ENCODE measurements around the gene R3HDM2. TPM values are rescaled to one million over a fixed set of nuclear protein-coding genes. Genes with fewer than 3 reads are reported as not detected.
A peak's percentile ranks its signal among the peaks of the same experiment; 100 is the strongest.
"Not testable (repeated sequence)": the region's sequence is repeated elsewhere in the genome, so short reads cannot be mapped to it uniquely, and the experiment has no call there.

The R3HDM2 gene
- total and polyA plus RNA-seq, 12 donors, result 21.9 to 91.9 (median 43.2) TPM

DNA sequence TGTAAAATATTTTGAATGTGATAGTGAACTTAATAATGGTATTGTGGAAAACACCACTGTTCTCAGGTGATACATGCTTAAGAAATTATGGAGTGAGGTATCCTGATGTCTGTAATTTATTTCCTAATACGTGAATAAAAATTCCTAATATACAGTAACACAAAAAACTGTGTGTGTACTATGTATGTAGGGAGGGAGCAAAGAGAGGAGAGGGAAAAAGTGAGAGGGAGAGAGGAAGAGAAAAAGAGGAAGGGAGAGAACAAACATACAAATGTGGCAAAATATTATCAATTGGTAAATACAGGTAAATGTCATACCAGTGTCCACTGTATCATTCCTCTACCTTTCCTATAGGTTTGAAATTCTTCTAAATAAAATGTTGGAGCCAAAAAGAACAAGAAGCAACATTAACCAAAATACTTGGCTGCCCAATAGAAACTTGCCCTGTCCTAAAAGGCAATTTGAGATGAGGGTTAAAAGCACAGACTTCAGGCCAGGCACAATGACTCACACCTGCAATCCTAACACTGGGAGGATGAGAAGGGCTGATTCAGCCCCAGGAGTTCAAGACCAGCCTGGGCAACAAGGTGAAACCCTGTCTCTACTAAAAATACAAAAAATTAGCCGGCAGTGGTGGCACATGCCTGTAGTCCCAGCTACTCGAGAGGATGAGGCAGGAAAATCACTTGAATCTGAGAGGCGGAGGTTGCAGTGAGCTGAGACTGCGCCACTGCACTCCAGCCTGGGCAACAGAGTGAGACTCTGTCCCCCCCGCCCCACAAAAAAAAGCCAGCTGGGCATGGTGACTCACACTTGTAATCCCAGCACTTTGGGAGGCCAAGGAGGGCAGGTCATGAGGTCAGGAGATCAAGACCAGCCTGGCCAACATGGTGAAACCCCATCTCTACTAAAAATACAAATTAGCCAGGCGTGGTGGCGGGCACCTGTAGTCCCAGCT lies 14.5 kb downstream of the R3HDM2 start:
- H3K4me3 ChIP-seq, result no peak overlapping the region
- intact Hi-C loops (cut with DNase I), result no loop called here
- TF ChIP-seq, protein P1, sequence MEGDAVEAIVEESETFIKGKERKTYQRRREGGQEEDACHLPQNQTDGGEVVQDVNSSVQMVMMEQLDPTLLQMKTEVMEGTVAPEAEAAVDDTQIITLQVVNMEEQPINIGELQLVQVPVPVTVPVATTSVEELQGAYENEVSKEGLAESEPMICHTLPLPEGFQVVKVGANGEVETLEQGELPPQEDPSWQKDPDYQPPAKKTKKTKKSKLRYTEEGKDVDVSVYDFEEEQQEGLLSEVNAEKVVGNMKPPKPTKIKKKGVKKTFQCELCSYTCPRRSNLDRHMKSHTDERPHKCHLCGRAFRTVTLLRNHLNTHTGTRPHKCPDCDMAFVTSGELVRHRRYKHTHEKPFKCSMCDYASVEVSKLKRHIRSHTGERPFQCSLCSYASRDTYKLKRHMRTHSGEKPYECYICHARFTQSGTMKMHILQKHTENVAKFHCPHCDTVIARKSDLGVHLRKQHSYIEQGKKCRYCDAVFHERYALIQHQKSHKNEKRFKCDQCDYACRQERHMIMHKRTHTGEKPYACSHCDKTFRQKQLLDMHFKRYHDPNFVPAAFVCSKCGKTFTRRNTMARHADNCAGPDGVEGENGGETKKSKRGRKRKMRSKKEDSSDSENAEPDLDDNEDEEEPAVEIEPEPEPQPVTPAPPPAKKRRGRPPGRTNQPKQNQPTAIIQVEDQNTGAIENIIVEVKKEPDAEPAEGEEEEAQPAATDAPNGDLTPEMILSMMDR (IDR thresholded peaks at IDR 0.05), result no peak
- no peak for TF ChIP-seq POLR2A (IDR thresholded peaks at IDR 0.05)
- no peaks in the 10 kb centered on the region for H3K9me3 ChIP-seq (replicated peaks in 1 of 3)
- no peaks in the 10 kb centered on the region for H3K27me3 ChIP-seq
- DNase-seq, result peak in 3 of 7 donors; percentile 6 to 30 (median 26)
- WGBS, 4 donors, result 74 to 87% (median 80%) methylated on average over 7 to 8 of the region's 8 CpGs
- no peaks in the 10 kb centered on the region for H3K36me3 ChIP-seq (replicated peaks in 1 of 2)
- peak overlapping the region in 2 of 5 donors; percentile 35 to 44 for H3K27ac ChIP-seq
- H3K4me1 ChIP-seq (replicated peaks in 1 of 2), result peaks cover 6 to 38% of the 10 kb centered on the region in 2 donors

GRCh38 chr12:57415088-57415487 lies 15.8 kb downstream of the R3HDM2 start:
- intact Hi-C loops (cut with DNase I), result no loop called here
- H3K27me3 ChIP-seq, result no peaks in the 10 kb centered on the region
- no peak overlapping the region for H3K4me3 ChIP-seq
- peaks cover 6 to 38% of the 10 kb centered on the region in 2 donors for H3K4me1 ChIP-seq (replicated peaks in 1 of 2)
- DNase-seq, result no peak
- no peaks in the 10 kb centered on the region for H3K36me3 ChIP-seq (replicated peaks in 1 of 2)
- TF ChIP-seq POLR2A (IDR thresholded peaks at IDR 0.05), result no peak
- TF ChIP-seq, protein P1 (IDR thresholded peaks at IDR 0.05), result no peak
- H3K27ac ChIP-seq, result no peak overlapping the region
- WGBS, 4 donors, result 83 to 88% (median 85%) methylated on average over 2 of the region's 2 CpGs
- H3K9me3 ChIP-seq (replicated peaks in 1 of 3), result no peaks in the 10 kb centered on the region

DNA sequence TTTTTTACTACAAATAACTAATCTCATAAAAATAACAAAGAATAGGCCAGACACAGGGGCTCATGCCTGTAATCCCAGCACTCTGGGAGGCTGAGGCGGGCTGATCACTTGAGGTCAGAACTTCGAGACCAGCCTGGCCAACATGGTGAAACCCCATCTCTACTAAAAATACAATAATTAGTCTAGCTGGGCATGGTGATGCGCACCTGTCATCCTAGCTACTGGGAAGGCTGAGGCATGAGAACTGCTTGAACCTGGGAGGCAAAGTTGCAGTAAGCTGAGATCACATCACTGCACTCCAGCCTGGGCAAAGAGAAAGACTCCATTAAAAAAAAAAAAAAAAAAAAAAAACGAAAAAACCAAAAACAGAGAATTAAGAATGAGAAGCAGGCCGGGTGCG lies 16.7 kb downstream of the R3HDM2 start:
- H3K27me3 ChIP-seq; H3K4me3 ChIP-seq; H3K27ac ChIP-seq; intact Hi-C loops (cut with DNase I); H3K36me3 ChIP-seq (replicated peaks in 1 of 2); DNase-seq; H3K9me3 ChIP-seq (replicated peaks in 1 of 3): not testable (repeated sequence)
- 86 to 93% (median 89%) methylated on average over 6 of the region's 6 CpGs for WGBS, 4 donors
- peaks cover 6 to 38% of the 10 kb centered on the region in 2 donors for H3K4me1 ChIP-seq (replicated peaks in 1 of 2)

GRCh38 chr12:57410534-57410933 lies 20.3 kb downstream of the R3HDM2 start:
- H3K9me3 ChIP-seq (replicated peaks in 1 of 3), result no peaks in the 10 kb centered on the region
- H3K27me3 ChIP-seq, result no peaks in the 10 kb centered on the region
- DNase-seq, result no peak
- intact Hi-C loops (cut with DNase I), result no loop called here
- H3K27ac ChIP-seq, result no peak overlapping the region
- H3K4me1 ChIP-seq (replicated peaks in 1 of 2), result peaks cover 0 to 9% of the 10 kb centered on the region in 2 donors
- no peak overlapping the region for H3K4me3 ChIP-seq
- no peaks in the 10 kb centered on the region for H3K36me3 ChIP-seq (replicated peaks in 1 of 2)
- no peak for TF ChIP-seq POLR2A (IDR thresholded peaks at IDR 0.05)
- TF ChIP-seq, protein P1 (IDR thresholded peaks at IDR 0.05), result no peak
- 95 to 99% (median 98%) methylated on average over 4 of the region's 4 CpGs for WGBS, 4 donors

Data from adrenal gland (tissue), 12 donors.